ENCODE results near the gene DSCAM.
"Not testable (repeated sequence)": the region's sequence is repeated elsewhere in the genome, so short reads cannot be mapped to it uniquely, and the experiment has no call there.

Gene DSCAM

DNA sequence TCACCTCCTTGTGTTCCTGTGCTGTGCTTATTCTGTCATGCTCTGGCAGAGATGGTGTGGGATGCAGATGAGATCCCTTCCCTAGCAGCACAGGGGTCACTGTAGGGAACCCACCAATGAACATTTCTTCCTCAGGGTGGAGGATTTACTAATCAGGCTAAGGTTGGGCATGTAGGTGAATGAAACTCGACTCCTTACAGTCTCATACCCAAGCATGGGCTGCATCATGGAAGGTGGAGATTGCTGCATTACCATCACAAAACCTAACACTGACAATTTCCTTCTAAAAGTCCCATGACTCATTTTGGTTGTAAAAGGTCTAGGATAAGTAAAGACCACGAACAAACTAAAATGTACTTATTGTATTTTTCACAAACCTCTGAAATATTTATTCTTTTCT, 399.9 kb downstream of the DSCAM start:
- no peak for DNase-seq (ENCODE audit: low spot score)

DNA sequence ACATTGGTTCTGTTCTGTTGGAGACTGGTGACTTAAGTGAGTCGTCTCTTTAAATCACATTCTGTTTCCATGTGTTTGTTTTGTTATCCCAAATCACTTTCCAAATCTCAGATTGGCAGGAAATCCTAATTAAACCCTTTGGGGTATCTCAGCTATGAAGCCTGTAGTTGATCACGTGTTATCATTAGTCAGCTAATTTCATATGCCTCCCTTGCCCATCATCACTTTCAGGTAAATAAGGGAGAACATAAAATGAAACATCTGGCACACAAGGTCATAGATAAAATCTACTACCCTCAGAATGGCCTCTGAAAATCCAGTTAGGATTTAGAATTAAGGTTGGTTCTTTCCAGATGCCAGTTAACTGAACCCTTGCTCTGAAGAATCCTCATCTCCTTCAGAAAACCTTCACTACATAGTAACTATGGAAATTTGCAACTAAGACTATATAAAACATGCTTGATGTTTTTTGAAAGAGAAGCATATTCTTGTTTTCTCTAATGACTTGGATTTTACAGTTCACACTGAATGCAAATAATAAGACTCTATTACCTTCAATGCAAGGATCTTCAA, 401.5 kb downstream of the DSCAM start:
- DNase-seq (ENCODE audit: low spot score) = no peak

- not testable (repeated sequence) for DNase-seq (ENCODE audit: low spot score)
Measured at GRCh38 chr21:40439581-40439980, 407.4 kb downstream of the DSCAM start.

DNA sequence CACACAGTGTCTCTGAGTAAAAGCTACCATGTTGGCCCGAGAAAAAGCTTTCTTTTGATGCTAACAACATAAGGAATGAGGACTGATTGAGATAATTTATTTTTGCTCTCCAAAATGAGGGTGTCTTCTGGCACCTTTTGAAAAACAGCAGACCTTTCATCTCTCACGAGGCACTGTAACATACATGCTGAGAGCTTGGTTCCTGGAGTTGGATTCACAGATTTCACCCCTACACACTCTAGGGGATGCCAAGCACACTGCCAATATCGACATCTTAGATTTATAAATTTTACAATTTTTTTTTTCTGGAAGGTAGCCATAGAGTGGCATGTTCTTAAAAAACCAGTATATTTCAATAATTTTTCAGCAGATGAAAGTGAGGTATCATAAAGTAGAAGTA, 408.3 kb downstream of the DSCAM start:
- no peak for DNase-seq (ENCODE audit: low spot score)

DNA sequence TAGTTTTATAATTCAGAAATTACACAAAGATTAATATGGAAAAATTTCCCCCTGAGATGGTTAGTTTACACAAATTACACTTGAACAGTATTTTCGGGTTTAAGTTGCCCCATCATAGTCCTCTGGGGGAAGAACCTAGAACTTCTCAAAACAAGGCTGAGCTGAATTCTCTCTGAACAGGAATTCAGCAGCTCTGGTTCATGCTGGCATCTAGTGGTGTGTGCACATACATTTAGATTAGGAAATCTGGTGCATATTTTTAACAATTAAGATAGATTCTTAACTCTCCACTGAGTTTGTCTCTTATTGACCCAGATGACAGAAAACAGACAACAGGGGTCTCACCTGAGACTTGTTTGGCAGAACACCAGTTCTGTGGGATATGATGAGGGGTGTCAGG, 410.7 kb downstream of the DSCAM start:
- DNase-seq (ENCODE audit: low spot score) = no peak

- DNase-seq (ENCODE audit: low spot score) = peak; percentile 3
Measured at GRCh38 chr21:40433538-40433937, 413.4 kb downstream of the DSCAM start.

DNA sequence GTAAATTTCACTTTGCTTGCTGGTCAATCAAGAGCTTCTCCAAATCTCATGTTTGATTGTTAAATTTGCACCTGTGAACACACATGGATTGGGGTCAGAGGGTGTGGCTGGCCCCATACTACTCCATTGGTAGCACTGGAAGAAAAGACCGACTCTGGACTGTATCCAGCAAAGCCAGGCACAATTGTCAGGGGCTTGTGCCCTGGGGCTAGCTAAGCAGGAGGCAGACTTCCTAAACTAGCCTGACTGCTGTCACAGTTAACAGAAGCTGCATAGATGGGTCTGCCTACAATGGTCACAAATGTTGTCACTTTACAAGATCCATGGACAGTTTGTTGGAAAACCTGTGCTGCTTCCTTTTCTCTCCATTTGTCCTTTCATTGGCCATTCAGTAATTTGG, 421.0 kb downstream of the DSCAM start:
- no peak for DNase-seq (ENCODE audit: low spot score)

- DNase-seq (ENCODE audit: low spot score) = peak; percentile 54
Measured at GRCh38 chr21:40422896-40423635, 423.9 kb downstream of the DSCAM start.

DNA sequence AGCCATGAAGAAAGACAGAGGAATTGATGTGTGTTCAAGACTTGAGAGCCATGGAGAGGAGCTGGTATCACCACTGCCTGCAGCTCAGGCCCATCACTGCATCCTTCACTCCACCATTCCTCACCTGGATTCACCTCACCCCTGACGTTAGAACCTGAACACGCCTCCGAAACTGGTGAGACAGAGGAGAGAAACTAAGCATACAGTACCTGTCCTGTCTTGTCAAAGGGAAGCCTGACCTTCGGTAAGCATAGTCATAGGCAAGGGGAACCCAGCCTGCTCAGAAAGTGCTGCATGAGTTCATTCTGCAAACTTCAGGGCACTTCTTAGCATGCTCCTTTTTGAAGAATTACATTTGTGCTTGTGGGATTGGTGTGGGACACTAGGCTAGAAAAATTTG, 425.8 kb downstream of the DSCAM start:
- no peak for DNase-seq (ENCODE audit: low spot score)

GRCh38 chr21:40416572-40416971, 430.4 kb downstream of the DSCAM start:
- DNase-seq (ENCODE audit: low spot score) = no peak

- no peak for DNase-seq (ENCODE audit: low spot score)
Measured at GRCh38 chr21:40408561-40408960, 438.4 kb downstream of the DSCAM start.

- no peak for DNase-seq (ENCODE audit: low spot score)
Measured at GRCh38 chr21:40404396-40404800, 442.6 kb downstream of the DSCAM start.

DNA sequence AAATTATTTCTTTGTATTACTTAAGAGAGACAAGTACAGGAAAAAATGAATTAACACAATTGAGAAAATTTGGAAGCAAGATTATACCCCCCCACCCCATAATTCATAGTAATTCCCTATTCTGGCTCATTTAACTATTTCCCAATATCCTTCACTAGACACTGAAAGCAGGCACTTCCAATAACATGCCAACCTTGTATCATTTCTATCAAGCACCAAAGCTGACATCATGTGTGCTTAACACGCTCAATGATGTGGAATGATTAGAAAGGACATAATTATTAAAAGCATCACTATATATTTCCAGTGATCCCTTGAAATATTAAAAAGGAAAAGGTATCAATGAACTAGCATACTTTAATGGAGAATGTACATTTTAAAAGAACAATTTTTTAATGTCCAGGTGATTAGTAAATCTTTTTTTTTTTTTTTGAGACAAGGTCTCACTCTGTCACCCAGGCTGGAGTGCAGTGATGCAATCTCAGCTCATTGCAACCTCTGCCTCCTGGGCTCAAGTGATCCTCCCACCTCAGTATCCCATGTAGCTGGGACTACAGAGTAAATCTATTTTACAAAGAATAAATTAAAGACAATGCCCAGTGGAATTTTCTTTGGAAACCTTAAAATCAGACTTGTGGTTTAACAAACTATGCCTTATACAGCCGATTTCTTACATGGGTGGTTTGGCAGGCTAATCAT, 443.9 kb downstream of the DSCAM start:
- no peak for DNase-seq (ENCODE audit: low spot score)

DNA sequence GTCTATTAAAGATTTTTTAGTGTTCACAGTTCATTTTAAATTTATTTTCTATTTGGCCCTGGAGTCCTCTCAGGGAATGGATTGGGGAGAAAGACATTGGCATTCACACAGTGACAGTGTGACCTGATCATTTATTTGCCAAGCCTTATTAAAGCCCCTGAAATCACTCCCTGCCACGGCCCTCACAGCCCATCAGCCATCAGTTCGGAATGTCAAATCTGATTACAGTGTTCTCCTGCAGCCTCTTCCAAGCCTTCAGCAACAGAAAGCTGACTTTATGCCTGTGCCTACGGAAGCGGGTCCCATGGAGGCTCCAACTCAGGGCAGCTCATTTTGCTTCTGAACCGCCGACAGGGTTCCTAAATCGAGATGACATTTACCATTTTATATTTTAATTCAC, 451.2 kb downstream of the DSCAM start:
- no peak for DNase-seq (ENCODE audit: low spot score)

- no peak for DNase-seq (ENCODE audit: low spot score)
Measured at GRCh38 chr21:40393066-40393465, 453.9 kb downstream of the DSCAM start.

DNA sequence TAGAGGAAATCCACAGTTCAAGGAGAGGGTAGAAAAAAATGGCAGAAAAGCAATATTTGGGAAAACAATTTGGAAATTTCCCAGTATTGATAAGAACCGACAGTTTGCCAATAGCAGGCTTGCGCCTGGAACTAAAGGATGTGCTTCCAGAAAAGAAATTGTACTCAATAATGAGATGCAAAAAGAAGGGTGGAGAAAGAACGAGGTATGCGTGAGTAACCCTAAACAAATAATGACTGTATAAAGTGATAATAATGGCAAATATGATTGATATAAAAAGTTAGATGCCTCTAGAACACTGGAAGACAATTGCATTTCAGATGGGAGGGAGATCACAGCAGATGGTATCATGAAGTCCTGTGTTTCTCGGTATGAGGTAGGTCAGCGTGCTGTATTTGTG, 458.9 kb downstream of the DSCAM start:
- DNase-seq (ENCODE audit: low spot score) = no peak

DNA sequence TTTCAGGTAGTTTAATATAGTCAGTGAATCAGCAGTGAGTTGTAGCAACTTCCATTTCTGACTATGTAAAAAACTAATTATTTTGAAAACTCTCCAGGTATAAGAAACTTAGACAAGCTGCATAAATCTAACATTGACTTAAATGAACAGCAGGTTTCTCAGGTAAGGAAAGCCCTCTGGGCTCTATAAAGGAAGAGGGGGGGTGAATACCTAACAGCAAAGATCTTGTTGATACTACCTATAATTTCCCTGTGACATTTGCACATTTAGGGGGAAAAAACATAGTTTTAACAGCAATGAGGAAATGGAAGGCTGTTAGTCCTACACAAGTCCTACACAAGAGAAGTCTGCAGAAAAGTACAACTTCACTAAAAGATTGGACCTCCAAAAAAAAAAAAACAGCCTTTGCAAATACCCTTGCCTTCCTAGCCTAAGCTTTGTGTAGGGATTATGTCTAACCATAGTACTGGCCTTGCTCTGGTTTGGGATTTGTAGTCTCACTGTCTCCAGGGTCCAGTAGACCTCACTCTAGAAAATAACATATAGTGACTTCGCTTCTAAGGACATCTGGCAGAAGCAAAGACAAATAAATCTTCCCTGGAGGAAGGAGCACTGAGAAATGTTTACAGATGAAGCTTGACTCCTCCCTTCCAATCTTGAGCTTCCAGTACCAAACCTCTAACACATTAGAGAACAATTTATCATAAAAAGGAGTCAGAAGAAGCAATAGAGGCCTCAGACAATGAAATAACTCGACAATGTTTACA, 459.8 kb downstream of the DSCAM start:
- DNase-seq (ENCODE audit: low spot score) = no peak

- peak; percentile 59 for DNase-seq (ENCODE audit: low spot score)
Measured at GRCh38 chr21:40386294-40386911, 460.6 kb downstream of the DSCAM start.

- DNase-seq (ENCODE audit: low spot score) = no peak
Measured at GRCh38 chr21:40385883-40386282, 461.1 kb downstream of the DSCAM start.

DNA sequence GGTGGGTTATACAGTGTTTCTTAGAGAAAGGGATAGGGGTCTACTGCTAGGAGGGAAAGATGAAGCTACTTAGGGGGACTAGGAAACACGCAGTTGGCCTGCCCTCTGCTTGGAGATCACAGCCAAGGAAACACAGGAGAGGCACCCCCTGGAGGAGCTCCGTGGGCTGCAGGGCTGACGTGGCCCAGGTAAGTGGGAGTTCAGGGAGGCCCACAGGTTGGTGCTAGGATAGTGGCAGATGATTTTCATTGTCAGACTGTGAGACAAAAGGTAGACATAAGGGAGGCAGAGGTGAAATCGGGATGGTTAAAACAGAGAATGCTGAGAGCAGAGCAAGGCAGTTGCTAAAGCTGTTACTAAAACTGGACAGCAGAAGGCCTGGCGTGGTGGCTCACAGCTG, 463.0 kb downstream of the DSCAM start:
- DNase-seq (ENCODE audit: low spot score) = no peak

DNA sequence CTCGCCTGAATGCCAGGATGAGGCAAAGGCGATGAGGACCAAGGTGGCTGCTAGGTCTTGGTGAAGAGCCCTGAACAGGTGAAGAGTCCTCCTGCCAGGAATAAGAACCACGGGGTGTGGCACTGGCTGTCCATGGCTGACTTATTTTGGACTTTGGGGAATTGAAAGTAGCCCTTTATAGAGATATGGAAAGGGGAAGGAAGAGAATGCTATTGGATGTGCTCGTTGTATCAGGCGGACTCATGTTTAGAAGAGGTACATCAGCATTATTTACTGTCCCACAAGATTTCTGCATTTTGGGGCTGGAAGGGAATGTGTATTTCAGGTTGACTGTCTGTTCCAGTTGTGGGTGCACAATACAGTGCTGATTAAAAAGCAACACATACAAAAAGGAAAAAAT, 465.8 kb downstream of the DSCAM start:
- DNase-seq (ENCODE audit: low spot score) = no peak

Data from kidney tubule cell (primary cell).